DMS153 (cell line): ENCODE data around the gene CRIP1.

Experiments
- DNase-seq: peaks from one replicate; lab custom pipeline; 2025; lab: John Stamatoyannopoulos, UW

CRIP1 gene

GRCh38 chr14:105533811-105534498, 47.3 kb downstream of the CRIP1 start:
- DNase-seq: no peak

DNA sequence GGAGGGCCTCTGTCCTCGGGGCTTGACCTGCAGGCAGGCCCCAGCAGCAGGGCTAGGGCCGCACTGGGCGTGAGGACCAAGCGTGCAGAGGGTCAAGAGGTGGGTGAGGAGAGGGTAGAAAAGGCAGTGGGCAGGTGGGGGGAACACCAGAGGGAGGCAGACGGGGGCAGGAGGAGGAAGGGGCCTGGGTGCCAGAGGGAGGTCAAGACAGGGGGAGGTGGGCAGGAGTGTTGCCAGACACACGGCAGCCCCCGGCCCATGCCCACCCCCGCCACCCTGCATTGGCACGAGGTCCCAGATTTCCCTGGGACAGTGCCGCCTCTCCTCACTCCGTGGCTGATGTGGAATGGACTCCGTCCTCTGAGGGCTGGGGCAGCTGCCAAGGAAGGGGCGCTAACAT, 47.9 kb downstream of the CRIP1 start:
- DNase-seq: no peak

DNA sequence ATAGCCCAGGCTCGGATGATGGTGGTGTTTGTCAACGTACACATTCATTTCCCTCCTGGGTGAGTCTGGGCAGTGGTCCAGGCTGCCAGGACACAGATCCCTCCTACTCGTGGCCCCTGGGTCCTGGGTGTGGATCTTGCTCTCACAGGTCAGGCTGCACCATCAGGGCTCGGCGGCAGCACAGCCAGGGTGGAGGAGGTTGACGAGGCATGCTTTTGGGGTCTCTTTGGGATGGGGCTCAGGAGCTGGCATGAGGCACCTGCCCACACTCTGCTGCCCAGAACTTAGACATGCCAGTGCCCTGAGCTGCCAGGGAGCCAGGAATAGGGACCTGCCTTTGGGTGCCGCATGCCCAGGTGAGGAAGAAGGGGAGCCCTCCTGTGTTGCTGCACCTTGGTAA, 49.4 kb downstream of the CRIP1 start:
- DNase-seq: no peak

- no peak for DNase-seq
Observed at GRCh38 chr14:105536691-105537579, 50.2 kb downstream of the CRIP1 start.

GRCh38 chr14:105537580-105538474, 51.1 kb downstream of the CRIP1 start:
- DNase-seq: no peak
